CD4-positive, alpha-beta T cell treated with Interleukin-4 for 1 hour (primary cell): ENCODE measurements around the gene ABO.
"Not testable (repeated sequence)": the region's sequence is repeated elsewhere in the genome, so short reads cannot be mapped to it uniquely, and the experiment has no call there.

Source experiments
- DNase-seq, 2 donors: peaks; one replicate each; pipeline ENCODE4 v3.0.0-alpha.2; 2020 to 2022

Gene ABO

DNA sequence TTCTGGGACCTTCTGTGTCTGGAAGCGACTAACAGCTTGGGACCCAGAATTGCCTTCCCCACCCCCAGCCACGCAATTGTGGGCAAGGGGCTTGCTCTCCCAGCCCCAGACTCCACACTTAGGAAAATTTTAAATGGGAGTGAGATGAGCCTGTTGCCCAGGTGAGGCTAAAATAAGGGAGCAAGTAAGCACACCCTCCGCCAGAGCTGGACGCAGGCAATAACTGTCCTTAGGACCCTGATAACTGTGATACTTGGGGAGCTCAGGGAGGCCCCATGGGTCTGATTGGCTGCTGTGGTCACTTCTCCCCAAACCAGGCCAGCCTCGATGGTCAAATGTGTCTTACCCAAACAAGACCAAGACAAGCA lies 13.3 kb downstream of the ABO start:
- DNase-seq = no peak

DNA sequence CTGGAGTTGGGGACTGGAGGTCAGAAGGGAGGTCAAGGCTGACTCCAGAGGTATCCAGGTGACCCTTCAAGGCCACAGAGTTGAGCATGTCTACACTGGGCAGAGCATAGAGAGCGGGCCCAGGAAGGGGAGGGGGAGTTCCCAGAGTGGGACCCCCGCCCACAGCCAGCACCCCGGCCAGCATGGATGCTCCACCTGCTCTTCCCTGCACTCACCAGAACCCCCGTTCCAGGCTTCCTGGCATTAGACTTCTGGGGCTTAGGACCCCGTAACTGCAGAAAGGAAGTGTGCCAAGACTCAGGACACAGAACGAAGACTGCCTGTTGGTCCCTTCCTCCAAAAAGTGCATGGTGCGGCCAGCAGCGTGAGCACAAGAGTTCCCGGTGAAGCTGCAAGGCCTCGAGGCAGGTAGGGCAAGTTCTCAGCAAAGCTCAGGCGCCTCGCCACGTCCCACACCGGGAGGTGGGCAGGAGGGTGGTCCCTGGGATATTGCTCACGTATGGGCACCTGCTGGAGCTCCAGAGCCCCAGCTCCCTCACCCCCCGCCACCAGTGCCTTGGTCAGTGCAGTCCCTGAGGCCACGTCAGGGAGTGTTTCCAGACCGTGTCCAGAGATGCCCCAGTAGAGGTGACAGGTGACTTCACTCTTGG lies 13.8 kb downstream of the ABO start:
- no peak for DNase-seq

DNA sequence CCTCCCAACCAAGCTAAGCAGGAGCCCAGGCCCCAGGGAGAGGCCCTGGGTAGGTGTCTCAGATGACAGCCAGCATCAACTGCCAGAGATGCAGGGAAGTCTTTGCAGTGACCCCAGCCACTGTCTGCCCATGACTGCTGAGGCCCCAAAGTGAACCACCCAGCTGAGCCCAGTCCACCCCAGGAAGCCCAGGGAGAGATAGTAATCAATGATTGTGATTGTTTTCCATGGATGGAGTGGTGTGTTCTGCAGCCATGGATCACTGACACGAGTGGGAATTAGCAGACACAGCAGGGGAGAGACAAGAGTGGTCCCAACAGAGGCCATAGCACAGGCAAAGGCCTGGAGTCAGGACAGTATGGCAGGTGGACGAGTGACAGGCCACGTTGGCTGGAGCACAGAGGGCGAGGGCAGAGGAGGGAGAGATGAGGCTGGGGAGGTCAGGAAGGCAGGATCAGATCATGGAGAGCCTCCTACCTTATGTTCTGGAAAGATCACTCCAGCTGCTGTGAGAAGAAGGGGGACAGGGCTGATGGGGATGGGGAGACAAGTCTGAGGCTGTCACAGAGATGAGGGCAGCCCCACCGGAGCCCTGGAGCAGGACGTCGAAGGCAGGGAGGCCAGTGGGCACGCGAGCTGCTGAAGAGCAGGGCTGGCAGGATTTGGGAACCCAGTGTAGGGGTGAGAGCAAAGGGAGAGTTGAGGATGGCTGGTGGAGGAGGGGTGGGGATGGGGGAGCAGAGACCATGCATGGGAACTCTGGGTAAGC lies 14.5 kb downstream of the ABO start:
- DNase-seq = no peak

- no peak for DNase-seq
Observed at GRCh38 chr9:133258061-133259015, 16.7 kb downstream of the ABO start.

DNA sequence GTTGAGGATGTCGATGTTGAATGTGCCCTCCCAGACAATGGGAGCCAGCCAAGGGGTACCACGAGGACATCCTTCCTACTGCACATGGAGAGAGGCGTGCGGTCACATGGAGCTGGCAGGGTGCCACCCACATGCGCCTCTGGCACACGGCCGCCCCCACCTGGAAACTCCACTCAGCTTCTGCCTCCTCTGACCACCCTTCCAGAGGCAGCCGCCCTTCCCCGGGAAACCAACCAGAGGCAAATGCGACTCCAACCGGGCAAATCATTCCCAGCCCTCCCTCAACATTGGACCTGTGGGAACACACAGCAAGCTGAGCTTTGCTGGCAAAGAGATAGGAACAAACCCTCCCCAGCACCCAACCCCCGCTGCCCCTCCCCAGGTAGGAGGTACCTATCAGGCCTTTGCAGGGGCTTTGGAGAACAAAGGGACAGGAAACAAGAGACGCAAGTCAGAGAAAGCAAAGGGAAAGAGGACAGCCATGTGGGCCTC lies 17.5 kb downstream of the ABO start:
- no peak for DNase-seq

DNA sequence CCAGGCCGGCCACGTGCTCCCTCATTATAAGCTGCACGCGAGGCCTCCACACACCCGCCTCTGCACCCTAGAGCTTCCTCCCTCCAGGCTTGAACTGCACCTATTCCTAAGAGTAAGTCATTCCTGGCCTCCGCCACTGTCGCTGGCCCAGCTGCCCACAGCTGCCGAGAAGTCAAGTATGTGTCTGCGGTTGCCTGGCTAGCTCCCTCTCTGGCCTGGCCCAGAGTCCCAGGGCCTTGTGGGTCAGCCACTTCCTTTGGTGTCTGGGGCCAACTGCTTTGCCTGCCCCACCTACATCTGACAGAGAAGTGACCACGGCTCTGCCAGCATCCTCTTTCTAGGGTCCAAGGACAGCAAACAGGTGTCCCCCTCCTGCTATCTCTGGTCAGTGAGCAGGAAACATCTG lies 18.3 kb downstream of the ABO start:
- DNase-seq = no peak

DNA sequence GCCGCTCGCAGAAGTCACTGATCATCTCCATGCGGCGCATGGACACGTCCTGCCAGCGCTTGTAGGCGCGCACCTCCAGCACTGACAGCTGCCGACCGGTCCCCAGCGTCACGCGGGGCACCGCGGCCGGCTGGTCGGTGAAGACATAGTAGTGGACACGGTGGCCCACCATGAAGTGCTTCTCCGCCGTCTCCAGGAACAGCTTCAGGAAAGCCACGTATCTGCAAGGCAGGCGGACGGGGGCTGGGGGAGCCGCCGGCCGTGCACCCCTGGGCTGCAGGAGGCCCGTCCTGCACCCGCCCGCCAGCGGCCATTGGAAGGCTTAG lies 18.9 kb downstream of the ABO start:
- DNase-seq = no peak

- DNase-seq = no peak
Observed at GRCh38 chr9:133255371-133256135, 19.4 kb downstream of the ABO start.

DNA sequence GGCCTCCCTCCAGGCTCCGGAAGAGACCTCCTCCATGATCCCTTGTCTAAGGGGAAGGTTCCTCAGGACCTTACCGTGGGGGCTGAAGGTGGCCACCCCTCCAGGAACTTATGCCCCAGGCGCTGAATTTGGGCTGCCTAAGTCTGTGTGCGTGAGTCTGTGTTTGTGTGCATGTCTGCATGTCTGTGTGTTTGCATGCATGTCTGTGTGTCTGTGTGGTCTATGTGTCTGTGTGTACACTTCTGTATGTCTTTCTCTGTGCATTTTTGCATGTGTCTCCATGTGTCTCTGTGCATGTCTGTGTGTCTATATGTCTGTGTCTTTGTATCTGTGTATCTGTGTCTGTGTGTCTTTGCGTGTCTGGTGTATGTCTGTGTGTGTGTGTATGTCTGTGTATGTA lies 20.5 kb downstream of the ABO start:
- no peak for DNase-seq

DNA sequence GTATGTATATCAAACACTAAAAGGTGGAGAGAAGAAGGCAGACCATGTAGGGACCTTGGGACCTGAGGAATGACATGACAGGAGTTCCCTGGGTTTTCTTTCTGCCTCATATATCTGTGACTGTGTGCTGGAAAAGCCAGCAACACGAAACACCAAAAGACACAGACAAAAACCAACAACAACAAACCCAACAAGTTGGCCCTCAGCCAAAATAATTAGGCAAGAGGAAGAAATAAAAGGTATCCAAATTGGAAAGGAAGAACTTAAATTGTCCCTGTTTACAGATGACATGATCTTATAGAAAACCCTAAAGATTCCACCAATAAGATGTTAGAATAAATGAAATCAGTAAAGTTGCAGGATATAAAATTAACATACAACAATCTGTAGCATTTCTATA lies 21.7 kb downstream of the ABO start:
- no peak for DNase-seq

GRCh38 chr9:133252301-133253020 lies 22.5 kb downstream of the ABO start:
- DNase-seq = no peak

- DNase-seq = no peak
Observed at GRCh38 chr9:133251773-133252172, 23.2 kb downstream of the ABO start.

DNA sequence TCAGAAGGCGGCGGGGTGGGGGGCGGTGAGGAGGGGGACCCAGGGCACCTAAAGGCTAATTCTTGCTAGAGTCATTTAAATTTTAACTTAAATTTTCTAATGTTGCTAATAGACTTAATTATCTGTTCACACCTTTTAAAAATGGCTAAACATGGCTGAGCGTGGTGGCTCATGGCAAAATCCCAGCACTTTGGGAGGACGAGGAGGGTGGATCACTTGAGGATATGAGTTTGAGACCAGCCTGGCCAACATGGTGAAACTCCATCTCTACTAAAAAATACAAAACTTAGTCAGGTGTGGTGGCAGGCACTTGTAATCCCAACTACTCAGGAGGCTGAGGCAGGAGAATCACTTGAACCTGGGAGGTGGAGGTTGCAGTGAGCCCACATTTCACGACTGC lies 23.8 kb downstream of the ABO start:
- not testable (repeated sequence) for DNase-seq

- DNase-seq = no peak
Observed at GRCh38 chr9:133250741-133251170, 24.2 kb downstream of the ABO start.

- no peak for DNase-seq
Observed at GRCh38 chr9:133249337-133249736, 25.7 kb downstream of the ABO start.

DNA sequence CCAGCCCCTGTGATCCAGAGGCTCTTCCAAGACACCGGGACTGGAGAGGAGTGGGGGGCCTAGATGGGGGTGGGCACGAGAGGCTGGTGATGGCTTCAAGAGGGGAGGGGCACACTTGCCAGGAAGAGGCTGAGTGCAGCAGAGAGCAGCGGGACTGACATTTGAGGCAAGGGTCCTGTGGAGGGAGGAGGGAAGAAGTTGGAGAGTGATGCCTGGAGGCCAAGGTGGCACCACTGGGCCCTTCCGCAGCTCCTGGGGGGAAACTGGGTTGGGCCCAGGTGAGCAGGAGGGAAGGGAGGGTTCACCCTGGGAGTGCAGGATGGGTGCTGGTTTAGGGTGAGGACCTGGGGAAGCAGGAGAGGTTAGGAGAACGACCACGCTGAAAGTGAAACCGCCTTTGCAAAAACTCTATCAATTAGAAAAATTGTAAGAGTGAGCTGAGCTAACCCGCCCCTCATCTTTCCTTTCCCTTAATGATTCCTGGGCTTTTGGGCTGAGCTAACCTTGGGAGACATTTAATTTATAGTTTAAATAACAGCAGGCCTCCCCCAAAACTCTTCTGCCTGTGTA lies 26.2 kb downstream of the ABO start:
- DNase-seq = no peak

GRCh38 chr9:133247632-133248031 lies 27.4 kb downstream of the ABO start:
- DNase-seq = no peak

- no peak for DNase-seq
Observed at GRCh38 chr9:133246991-133247390, 28.0 kb downstream of the ABO start.

DNA sequence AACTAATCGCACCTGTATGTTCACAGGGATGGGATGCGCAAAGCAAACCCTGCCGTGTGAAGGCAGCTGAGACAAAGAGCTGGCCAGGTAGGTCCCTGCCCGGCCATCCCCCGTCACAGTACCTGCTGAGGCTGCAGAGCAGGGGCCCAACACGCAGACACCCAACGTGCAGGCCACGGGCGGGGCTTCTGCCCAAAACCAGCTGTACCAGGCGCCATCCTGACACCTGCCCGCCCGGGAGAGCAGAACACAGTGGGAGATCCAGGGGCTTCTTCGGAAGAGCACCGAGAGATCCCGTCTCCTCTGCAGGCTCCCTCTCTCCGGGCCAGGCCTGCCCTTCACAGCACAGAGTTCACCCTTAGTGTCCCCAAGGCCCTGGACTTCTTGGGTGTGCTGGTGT lies 28.4 kb downstream of the ABO start:
- DNase-seq = no peak

GRCh38 chr9:133242991-133243390 lies 32.0 kb downstream of the ABO start:
- no peak for DNase-seq

DNA sequence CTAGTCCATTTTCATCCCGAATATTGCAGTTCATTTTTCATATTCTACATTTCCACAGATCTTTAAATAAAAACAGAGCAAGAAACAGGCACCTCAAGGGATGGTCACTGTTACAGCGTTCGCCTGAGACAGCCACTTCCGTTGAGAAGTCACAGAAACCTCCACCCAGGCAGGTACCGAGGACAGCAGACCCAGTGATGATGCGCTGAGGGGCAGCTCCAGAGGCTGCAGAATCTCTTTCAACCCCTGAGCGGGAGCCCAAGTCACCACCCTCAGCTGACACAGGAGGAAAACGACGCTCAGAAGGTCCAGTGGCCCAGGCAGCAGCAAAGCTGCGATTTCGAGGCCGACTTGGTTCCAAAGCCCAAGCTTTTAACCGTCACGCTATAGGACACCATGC lies 32.8 kb downstream of the ABO start:
- DNase-seq = no peak
